HG03045 (cell line): ENCODE results near the gene CDK10.
A peak's percentile ranks its signal among the peaks of the same experiment; 100 is the strongest.
"Not testable (repeated sequence)": the region's sequence is repeated elsewhere in the genome, so short reads cannot be mapped to it uniquely, and the experiment has no call there.

Source experiments
- ATAC-seq: cut with Tn5 transposase; IDR thresholded peaks from one replicate; pipeline ENCODE4 v1.9.1; 2021; ENCODE audit warnings: mild to moderate bottlenecking, moderate library complexity; ENCODE audit not compliant: unreplicated experiment

Gene CDK10

DNA sequence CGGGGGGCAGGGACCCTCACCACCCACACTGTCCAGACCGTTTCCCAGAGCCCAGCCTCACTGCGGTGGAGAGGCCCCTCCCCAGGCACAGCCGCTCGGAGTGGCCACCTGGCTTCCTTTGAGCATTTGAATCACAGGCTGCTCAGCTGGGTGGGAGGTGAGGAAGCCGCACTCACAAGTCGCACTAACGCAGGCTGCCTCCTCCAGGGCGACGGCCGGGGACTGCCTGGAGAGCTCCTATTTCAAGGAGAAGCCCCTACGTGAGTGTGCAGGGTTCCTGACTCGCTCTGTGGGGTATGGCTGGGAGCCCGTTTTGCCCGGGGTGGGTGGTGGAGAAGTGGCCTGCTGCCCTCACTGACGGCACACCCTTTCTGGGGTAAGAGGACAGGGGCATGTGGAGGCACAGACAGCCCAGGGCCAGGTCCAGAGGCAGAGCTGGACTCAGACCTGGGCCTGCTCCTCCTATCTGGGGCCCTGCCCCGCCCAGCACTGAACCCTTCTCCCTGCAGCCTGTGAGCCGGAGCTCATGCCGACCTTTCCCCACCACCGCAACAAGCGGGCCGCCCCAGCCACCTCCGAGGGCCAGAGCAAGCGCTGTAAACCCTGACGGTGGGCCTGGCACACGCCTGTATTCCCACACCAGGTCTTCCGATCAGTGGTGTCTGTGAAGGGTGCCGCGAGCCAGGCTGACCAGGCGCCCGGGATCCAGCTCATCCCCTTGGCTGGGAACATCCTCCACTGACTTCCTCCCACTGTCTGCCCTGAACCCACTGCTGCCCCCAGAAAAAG is 8.8 kb downstream of the CDK10 start:
- ATAC-seq, result no peak

DNA sequence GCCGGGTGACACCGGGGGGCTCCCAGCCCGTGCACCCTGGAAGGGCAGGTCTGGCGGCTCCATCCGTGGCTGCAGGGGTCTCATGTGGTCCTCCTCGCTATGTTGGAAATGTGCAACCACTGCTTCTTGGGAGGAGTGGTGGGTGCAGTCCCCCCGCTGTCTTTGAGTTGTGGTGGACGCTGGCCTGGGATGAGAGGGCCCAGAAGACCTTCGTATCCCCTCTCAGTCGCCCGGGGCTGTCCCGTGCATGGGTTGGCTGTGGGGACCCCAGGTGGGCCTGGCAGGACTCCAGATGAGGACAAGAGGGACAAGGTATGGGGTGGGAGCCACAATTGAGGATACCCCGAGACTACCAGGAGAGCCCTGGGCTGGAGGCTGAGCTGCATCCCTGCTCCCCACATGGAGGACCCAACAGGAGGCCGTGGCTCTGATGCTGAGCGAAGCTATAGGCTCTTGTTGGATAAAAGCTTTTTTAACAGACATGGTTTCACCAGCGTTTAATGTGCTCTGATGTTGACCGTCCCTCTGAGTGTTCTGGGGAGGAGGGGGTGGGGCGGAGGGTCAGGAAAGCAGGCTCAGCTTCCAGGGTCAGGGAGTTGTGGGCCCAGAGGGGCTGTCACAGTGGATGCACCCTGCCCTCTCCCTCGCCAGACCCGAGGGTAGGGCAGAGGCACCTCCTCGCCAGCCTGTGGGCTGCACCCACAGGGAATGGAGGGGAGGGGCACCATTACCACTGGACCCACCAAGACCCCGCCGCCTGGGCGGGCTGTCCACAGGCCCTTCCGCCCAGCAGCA is 9.6 kb downstream of the CDK10 start:
- ATAC-seq, result no peak

DNA sequence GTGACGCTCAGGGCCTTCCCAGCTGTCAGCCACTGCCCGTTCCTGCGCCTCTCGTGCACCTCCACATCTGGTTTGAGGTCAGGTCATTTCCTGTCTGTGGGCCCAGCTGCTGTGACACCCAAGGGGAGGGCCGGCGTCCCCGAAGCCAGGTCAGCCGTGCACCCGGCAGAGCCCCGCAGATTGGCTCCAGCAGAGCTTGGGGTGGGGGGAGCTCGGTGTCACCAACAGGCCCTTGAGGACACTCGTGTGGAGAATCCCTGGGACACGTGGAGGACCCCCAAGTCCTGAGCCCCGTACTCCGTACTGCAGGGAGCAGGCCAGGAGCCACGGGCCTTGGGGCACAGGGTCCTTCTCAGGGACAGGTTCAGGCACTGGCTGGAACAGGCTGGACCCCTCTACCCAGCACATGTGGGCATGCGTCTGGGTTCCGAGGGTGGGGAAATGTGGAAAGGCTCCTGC is 10.2 kb downstream of the CDK10 start:
- no peak for ATAC-seq

DNA sequence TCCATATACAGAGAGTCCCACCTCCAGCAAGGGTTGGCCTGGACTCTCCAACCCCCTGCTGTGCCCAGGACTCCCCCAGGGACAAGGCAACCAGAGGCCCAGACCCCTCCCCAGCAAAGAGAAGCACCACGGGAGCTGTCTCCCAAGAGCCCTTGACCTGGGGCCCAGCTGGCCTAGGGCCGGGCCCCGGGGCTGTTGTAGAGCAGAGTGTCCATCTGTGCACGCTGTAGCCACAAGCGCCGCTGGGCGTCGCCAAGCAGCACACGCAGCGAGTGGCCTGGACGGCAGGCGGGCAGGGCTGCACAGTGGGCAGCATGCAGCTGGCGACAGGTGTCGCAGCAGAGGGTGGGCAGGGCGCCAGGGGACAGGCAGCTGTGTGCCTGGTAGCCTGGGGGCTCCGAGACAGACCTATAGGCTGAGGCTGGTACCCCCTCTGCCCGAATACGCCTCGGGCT is 10.7 kb downstream of the CDK10 start:
- ATAC-seq, result no peak

DNA sequence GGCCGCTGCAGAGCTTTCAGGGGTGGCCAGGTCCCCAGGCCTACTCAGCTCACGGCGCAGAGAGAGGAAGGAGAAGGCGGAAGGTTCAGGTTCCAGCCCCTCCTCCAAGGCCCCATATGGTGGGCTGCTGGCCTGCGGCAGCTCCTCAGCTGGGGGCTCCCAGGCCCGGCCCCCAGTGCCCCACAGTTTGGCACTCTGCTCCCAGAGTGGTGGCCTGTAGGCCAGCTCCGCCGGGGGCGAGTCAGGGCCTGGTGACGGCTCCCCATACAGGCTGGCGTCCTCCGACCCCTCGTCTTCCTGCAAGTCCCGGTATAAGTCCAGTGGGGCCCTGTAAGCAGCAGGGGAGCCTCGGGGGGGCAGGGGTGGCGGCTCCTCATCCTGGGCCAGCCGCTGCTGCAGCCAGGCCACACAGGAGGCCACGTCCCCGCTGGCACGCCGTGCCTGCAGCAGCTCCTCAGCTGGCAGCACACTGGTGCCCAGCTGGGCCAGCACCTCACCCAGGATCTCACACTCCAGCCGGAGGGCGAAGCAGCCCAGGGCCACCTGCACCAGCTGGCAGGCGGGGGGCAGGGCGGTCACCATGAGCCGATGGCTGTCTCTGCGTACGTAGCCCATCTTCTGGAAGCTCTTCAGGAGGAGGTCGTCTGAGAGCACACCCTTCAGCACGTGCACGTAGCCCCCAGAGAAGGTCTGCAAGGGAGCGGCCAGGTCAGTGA is 11.3 kb downstream of the CDK10 start:
- no peak for ATAC-seq

DNA sequence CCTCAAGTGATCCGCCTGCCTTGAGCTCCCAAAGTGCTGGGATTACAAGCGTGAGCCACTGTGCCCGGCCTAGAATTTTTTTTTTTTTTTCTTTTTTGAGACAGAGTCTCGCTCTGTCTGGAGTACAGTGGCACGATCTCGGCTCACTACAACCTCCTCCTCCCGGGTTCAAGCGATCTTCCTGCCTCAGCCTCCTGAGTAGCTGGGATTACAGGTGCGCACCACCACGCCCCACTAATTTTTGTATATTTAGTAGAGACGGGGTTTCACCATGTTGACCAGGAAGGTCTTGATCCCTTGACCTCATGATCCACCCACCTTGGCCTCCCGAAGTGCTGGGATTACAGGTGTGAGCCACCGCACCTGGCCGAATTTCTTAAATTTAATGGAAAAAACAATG is 12.2 kb downstream of the CDK10 start:
- ATAC-seq, result not testable (repeated sequence)

DNA sequence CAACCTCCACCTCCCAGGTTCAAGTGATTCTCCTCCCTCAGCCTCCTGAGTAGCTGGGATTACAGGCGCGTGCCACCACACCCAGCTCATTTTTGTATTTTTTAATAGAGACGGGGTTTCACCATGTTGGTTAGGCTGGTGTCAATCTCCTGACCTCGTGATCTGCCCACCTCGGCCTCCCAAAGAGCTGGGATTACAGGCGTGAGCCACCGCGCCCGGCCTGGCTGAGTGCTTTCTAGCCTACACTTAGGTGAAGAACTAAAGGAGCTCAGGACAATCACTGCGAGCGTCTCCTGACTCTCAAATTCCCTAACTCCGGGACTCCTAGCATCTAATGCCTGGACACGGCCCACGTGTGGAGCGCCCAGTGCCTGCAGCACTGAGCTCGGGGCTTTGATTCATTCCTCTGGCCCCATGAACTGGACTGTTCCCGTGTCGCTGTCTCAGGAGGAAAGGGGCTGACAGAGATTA is 13.2 kb downstream of the CDK10 start:
- not testable (repeated sequence) for ATAC-seq

DNA sequence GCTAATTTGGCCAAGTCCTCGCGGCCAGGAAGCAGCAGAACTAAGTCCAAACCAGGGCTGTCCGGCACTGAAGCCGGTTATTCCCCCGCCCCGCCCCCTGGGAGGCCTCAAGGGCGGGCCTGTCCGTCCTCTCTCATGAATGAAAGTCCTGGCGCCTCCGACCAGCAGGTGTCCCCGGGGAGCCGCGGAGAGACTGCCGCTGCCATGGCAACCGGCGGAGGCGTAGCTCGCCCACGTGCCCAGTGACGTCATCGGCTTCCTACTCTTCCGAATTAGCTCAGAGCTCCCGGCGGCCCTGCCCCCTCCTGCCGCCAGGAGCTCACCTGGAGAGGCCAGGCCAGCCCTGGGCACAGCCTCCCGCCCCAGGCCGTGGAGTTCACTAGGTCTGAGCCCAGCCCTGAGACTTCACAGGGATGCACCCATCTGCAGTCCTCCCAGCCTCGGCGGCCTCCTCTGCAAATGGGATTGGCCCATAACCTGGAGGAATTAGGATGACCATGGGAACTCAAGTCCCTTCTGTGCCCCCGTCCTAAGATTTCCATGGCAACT is 13.7 kb downstream of the CDK10 start:
- ATAC-seq, result peak; percentile 37

DNA sequence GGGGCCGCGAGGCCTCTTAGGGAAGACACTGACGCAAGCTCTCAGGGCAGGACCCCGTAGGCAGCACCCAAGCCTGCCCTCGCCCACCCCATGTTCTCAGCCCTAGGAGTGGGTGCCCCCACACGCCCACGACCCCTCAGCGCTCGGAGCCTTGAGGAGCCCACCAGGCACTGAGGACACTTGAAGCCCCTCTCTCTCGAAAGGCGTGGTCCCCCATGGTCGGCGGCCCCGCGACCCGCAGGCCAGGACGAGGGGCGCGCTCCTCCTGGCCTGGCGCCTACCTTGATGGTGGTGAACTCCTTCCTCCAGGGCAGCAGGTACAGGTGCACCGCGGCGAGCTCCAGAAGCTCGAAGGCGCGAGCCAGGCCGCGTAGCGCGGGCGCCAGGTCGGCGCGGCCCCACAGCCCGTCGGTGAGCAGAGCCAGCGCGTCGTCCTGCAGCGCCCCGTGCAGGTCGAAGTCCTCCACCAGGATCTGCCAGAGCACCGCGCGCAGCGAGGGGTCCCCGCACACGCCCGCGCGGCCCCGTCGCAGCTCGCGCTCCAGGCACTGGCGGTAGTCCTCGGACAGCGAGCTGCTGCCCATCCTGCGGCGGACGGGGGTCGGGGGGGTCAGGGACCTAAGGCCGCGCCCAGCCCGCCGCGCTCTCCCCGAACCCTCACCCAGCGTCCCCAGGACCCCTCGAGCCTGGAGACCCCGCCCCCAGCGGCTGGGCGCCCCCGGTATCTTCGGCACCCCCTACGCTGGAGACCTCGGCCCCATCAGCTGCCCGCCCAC is 14.3 kb downstream of the CDK10 start:
- ATAC-seq, result no peak

DNA sequence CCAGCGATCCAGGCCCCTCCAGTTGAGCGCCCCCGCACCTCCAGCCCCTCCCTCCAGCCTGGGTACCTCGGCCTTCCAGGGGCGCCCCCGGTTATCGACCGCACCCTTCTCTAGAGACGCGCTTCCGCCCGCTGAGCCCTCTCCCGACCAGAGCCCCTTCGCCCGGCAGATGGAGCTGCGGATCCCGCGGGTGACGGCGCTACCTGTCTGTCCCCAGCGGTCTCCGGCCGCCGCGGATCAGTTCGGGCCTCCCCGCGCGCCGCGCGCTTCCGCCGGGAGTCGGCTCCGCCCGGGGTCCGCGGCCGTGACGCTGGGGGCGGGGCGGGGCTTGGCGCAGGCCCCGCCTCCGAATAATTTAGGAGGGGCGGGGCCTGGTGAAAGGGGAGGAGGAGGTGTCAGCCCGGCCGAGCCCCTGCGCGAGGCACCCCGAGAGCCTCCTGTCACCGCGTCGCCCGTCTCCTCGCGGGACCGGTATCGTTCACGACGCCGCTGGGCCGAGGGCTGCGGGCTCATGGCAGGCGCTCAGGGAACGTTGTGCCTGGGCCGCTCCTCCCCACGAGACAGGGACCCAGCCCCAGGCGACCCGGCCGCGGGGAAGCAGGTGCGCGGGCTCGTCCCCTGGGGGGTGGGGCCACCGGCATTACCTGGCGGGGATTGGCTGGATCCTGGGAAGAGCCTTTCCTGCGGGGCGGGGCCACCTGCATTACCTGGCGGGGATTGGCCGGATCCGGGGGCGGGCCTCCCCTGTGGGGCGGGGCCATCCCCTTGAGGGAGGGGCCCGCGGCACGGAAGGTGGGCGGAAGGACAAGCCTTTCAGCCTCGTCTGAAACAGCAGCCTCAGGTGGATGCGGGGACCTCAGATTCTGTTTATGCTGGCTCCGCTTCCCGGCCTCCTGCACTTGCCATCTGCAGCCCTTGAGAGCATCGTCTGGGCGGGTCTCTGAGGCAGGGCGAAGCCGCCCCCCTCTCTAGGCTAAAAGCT is 15.2 kb downstream of the CDK10 start, which contains the start of gene SPATA2L:
Gene SPATA2L (minus strand): TSS at position 281 of the 982 bp plus-strand sequence. CDS start 473 bp downstream, outside the sequence.
- peak; percentile 70 for ATAC-seq

DNA sequence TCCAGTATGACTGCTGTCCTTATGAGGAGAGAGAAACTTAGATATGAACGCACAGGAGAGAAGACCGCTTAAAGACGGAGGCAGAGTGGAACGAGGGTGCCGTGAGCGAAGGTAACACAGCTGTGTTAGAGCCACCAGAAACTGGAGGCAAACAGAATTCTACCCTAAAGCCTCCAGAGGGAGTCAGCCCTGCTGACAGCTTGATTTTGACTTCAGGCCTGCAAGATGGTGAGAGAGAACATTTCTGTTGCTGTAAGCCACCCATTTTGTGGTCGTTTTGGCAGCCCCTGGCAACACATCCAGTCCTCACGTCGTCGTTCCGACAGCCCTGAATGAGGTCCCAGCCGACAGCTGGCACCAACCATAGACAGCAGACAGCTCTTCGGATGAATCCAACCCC is 17.8 kb downstream of the CDK10 start:
- no peak for ATAC-seq

DNA sequence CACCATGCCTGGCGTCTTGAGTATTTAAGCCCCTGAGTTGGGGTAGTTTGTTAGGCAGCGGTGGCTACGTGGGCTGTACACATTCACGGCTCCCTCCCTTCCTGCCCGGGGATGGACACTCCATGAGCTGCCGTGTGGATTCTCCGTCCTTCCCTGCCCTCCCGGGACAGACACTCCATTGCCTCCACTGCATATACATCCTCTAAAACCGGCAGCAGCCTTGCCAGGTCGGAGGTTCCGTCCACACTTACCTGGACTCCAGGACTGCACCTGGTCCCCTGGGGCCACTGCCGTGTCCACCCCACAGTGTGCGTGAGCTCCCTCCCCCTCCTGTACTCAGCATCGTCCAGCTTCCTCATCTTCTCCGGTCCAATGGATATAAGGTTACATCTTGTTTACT is 18.5 kb downstream of the CDK10 start:
- no peak for ATAC-seq

DNA sequence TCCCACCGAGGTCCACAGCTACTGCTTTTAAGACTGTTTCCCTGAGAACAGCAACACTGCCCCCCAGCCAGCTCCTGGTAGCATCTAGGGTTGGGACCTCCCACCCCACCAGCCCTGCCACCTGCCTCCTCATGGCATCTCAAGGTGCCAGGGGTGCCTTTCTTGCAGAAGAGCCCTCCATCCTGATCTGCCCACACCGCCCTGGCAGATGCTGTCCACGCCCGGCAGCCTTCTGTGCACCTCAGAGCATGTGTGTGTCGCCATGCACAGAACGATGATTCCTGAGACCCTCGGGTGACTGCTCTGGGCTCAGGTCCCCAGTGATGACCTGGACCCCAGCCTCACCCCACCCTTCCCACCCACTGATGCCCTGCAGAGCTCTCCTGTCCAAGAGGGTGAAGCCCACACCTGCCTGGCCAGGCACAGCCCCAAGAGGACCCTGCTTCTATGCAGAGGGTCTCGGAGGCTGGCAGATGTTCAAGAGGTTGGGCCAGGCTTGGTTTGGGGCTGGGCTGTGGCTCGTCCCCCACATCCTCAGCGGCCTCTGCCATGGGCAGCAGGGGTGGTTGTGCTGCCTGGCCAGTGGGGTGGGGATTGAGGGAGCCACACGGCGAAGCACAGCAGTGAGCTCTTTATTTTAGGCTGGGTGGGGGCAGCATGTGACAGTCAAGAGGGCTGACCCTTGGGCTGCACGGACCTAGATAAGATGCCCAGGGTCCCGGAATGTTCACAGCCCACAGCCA is 20.2 kb downstream of the CDK10 start:
- ATAC-seq, result no peak

DNA sequence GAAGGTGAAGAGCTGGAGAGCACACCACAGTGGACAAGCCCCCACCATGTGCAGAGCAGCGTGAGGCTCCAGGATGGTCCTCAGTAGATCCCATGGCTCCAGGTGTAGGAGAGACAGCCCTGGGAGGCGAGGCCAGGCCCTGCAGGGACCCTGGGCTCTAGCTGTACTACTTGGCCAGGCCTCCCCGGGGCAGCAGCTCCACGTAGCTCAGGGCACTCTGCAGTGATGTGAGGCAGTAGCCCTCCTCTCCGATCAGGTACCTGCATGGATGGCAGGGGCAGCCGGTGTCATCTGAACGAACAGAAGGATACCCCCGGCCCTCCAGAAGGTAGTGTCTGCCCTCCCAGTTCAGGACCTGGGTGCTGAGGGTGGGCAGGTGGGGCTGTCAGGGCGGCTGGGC is 21.2 kb downstream of the CDK10 start:
- no peak for ATAC-seq

DNA sequence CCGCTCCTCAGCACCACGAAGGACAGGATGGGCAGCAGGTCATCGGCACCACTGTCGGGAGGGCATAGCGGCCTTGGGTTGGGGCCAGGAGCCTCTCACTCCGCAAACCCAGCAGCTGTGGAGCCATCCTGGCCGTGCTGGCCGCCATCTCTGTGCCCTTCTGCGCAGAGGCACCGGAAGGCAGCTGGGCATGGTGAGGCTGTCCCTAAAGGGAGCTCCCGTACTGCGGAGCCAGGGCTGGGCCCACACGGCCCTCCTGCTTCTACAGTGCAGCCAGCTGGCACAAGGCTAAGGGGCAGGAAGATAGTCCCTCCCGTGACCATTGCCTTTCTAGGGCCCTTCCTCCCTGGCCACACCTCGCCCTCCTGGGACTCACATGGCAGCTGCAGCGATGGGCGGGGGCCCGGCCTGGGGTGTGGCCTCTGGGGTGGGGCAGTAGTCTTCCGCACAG is 22.0 kb downstream of the CDK10 start:
- ATAC-seq, result no peak

DNA sequence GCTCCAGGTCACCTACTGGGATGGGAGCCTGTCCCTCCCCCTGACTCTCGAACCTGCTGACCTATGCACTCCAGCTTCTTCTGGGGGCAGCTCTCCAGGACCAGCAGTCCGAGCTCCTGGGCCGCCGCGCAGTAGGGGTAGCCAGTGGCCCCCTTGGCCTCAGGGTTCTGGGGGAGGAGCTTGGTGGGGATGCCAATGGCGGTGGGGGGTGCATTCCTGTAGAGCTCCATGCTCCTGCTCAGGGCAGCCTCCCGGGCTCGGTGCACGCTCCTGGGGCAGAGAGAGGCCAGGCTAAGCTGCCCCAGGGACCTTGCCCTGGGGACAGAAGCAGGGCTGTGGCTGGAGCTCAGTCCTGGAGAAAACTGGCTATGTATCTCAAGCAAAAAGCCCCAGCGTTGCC is 22.7 kb downstream of the CDK10 start:
- ATAC-seq, result no peak

DNA sequence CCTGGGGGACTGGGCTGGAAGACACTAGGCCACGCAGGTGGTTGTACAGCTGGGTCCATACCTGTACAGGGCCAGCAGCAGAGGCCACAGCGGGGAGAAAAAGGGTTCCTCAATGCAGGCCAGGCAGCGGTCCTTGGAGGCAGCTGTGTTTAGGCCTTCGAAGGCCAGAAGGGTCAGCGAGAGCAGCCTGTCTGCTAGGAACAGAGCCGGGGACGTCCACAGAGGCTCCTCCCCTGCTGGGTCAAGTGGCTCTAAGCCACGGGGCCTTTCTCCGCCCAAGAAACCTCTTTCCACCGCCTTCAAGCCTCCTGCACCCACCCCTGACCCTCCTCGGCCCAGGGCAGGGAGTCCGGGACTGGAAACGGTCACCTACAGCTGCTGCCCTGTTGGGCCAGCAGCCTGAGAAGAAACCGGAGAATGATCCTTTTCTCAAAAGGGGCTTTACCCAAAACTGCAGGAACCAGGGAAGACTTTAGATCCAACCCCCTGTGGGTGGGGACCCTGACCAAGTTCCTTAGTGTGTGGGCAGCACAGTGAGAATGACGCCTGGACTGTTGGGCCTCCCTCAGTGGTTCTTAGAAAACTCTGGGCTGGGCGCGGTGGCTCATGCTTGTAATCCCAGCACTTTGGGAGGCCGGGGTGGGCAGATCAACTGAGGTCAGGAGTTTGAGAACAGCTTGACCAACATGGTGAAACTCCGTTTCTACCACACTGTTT is 23.4 kb downstream of the CDK10 start:
- no peak for ATAC-seq
